ENCODE data around the gene APEH. TPM values are rescaled to one million over a fixed set of nuclear protein-coding genes. Genes with fewer than 3 reads are reported as not detected.

The APEH gene
- total RNA-seq, 1 experiment from 2014 or later = 246 TPM

- no peaks in the 10 kb centered on the region for H4K20me1 ChIP-seq (ENCODE audit: insufficient read depth)
- intact Hi-C loops (cut with micrococcal nuclease) = no loop called here
- TF ChIP-seq ATF3 (IDR thresholded peaks at IDR 0.05) (no peak), FOSL1 (IDR thresholded peaks at IDR 0.05; ENCODE audit: low read depth) (no peak), REST (IDR thresholded peaks at IDR 0.05; ENCODE audit: low read depth) (no peak), YY1 (IDR thresholded peaks at IDR 0.05; ENCODE audit: extremely low read depth, insufficient replicate concordance, low read depth, low read length) (no peak), ELF1 (IDR thresholded peaks at IDR 0.05; ENCODE audit: borderline replicate concordance, low read depth) (no peak), CTCF (IDR thresholded peaks at IDR 0.05 in 2 of 3, conservative IDR thresholded peaks at IDR 0.05 in 1 of 3; ENCODE audit: borderline replicate concordance in 1 of 3, insufficient read depth in 1 of 3, low read depth in 2 of 3, low read length in 2 of 3) (no peak), EZH2phosphoT487 (IDR thresholded peaks at IDR 0.05; ENCODE audit: borderline replicate concordance) (no peak), CBX3 (IDR thresholded peaks at IDR 0.05; ENCODE audit: low read depth) (no peak), POLR2A (IDR thresholded peaks at IDR 0.05; ENCODE audit: borderline replicate concordance, extremely low read depth, insufficient read depth, insufficient read length) (no peak), SP1 (IDR thresholded peaks at IDR 0.05; ENCODE audit: low read depth) (no peak), SIN3A (IDR thresholded peaks at IDR 0.05; ENCODE audit: low read depth) (no peak), ZFX (IDR thresholded peaks at IDR 0.05) (no peak), RAD21 (IDR thresholded peaks at IDR 0.05; ENCODE audit: low read depth) (no peak), ZNF274 (IDR thresholded peaks at IDR 0.05; ENCODE audit: low read depth, low read length) (no peak), SRF (IDR thresholded peaks at IDR 0.05; ENCODE audit: low read depth) (no peak), POLR2AphosphoS5 (IDR thresholded peaks at IDR 0.05; ENCODE audit: low read depth, low read length) (no peak)
- H3K27me3 ChIP-seq (ENCODE audit: insufficient read depth, low read length) = no peaks in the 10 kb centered on the region
- peaks cover 3 to 13% of the 10 kb centered on the region in 2 experiments; a peak in 2 of 4 replicates for H3K36me3 ChIP-seq (ENCODE audit: control insufficient read depth in 1 of 2, insufficient read depth in 2 of 2, low read length in 2 of 2)
- POLR2A ChIA-PET = no interaction called here
- H3K4me3 ChIP-seq (replicated peaks in 1 of 2; ENCODE audit: low read depth in 1 of 2, low read length in 2 of 2) = no peak overlapping the region
- BruUV-seq (replicated peaks) = no TSS peak
- peaks cover 0 to 13% of the 10 kb centered on the region in 2 experiments; a peak in 2 of 4 replicates for H3K4me1 ChIP-seq (ENCODE audit: control insufficient read depth in 1 of 2, insufficient read depth in 2 of 2, low read length in 2 of 2)
- no peak for DNase-seq (ENCODE audit: low read depth, low spot score)
- RAD21 ChIA-PET (ENCODE audit: low non-redundant PET in 1 of 2, low total read pairs in 2 of 2, uncharacterized antibody in 2 of 2, unreplicated experiment in 2 of 2) = no interaction called here
- no peak for ATAC-seq
- no peak overlapping the region for H2AFZ ChIP-seq (ENCODE audit: low read depth, low read length, poor library complexity, severe bottlenecking)
- no peaks in the 10 kb centered on the region for H3K79me2 ChIP-seq (ENCODE audit: insufficient read depth, low read length)
- no peak overlapping the region for H3K27ac ChIP-seq (ENCODE audit: low read depth, low read length)
- CTCF ChIA-PET = no interaction called here
- H3K4me2 ChIP-seq (ENCODE audit: low read length) = no peak overlapping the region
- H3K9me2 ChIP-seq (ENCODE audit: insufficient read depth) = no peaks in the 10 kb centered on the region
- no peak overlapping the region for H3K9ac ChIP-seq (ENCODE audit: low read length)
- no peaks in the 10 kb centered on the region for H3K9me3 ChIP-seq (ENCODE audit: control insufficient read depth in 1 of 2, insufficient read depth in 1 of 2, low read depth in 1 of 2, low read length in 2 of 2)
Measured at GRCh38 chr3:49716691-49717210, 42.6 kb downstream of the APEH start.

All from HCT116 (cell line).